GM23338 (cell line): Measurements from ENCODE around the gene FBF1. TPM values are rescaled to one million over a fixed set of nuclear protein-coding genes. Genes with fewer than 3 reads are reported as not detected.

Experiments
- ATAC-seq: fragments of 200-7000 bp; cut with Tn5 transposase; 3 replicates; pipeline ENCODE4 v1.9.1; 2020
- DNase-seq: peaks from one replicate; pipeline ENCODE4 v3.0.0-alpha.2; 2015; ENCODE audit warnings: low spot score
- H2AFZ ChIP-seq: fragments of 200-600 bp; sonication (generic); 2 replicates; pipeline ENCODE4 v1.8.0; 2016; ENCODE audit warnings: antibody characterized with exemption, mild to moderate bottlenecking, moderate library complexity
- H3F3A ChIP-seq: fragments of 200-600 bp; sonication (generic); replicated peaks from 2 replicates; pipeline ENCODE4 v1.8.0; 2017; ENCODE audit warnings: antibody characterized with exemption, mixed run types, low read depth
- H3K27ac ChIP-seq: fragments of 200-600 bp; sonication (generic); 2 replicates; pipeline ENCODE4 v1.6.1; 2016; ENCODE audit warnings: low read depth
- H3K27me3 ChIP-seq: fragments of 200-600 bp; sonication (generic); 2 replicates; pipeline ENCODE4 v1.8.0; 2016; ENCODE audit warnings: mild to moderate bottlenecking, mixed run types, moderate library complexity; ENCODE audit not compliant: insufficient read depth
- H3K36me3 ChIP-seq: fragments of 200-600 bp; sonication (generic); 2 replicates; pipeline ENCODE4 v1.8.0; 2016; ENCODE audit warnings: mild to moderate bottlenecking; ENCODE audit not compliant: insufficient read depth
- H3K4me1 ChIP-seq: fragments of 200-600 bp; sonication (generic); 2 replicates; pipeline ENCODE4 v1.8.0; 2016; ENCODE audit warnings: mild to moderate bottlenecking, moderate library complexity; ENCODE audit not compliant: insufficient read depth
- H3K4me2 ChIP-seq: fragments of 200-600 bp; sonication (generic); 2 replicates; pipeline ENCODE4 v1.7.1; 2017; ENCODE audit warnings: mixed run types
- H3K4me3 ChIP-seq: fragments of 200-600 bp; sonication (generic); 2 replicates; pipeline ENCODE4 v1.6.1; 2016; ENCODE audit warnings: mixed run types
- H3K79me2 ChIP-seq: fragments of 200-600 bp; sonication (generic); replicated peaks from 2 replicates; pipeline ENCODE4 v1.8.0; 2017; ENCODE audit warnings: mild to moderate bottlenecking; ENCODE audit not compliant: insufficient read depth
- H3K9me2 ChIP-seq: fragments of 200-600 bp; sonication (generic); 2 replicates; pipeline ENCODE4 v1.8.0; 2017; ENCODE audit not compliant: insufficient read depth
- H4K20me1 ChIP-seq: fragments of 200-600 bp; sonication (generic); replicated peaks from 2 replicates; pipeline ENCODE4 v1.8.0; 2017; ENCODE audit warnings: mild to moderate bottlenecking; ENCODE audit not compliant: insufficient read depth
- H3K27ac Mint-ChIP-seq: 2 replicates; pipeline ENCODE4 v1.8.0; 2020; ENCODE audit warnings: inconsistent platforms, mild to moderate bottlenecking, moderate library complexity, mixed read lengths
- H3K27me3 Mint-ChIP-seq: 3 replicates; pipeline ENCODE4 v1.8.0; 2022; ENCODE audit warnings: low read depth, mild to moderate bottlenecking, moderate library complexity, mixed read lengths, inconsistent platforms; ENCODE audit not compliant: insufficient read depth, poor library complexity
- H3K36me3 Mint-ChIP-seq: 3 replicates; pipeline ENCODE4 v1.8.0; 2021; ENCODE audit warnings: low read depth, mild to moderate bottlenecking, inconsistent platforms, moderate library complexity, mixed read lengths
- H3K4me1 Mint-ChIP-seq: 3 replicates; pipeline ENCODE4 v1.8.0; 2020; ENCODE audit warnings: mild to moderate bottlenecking, inconsistent platforms, mixed read lengths
- H3K4me3 Mint-ChIP-seq: 3 replicates; pipeline ENCODE4 v1.8.0; 2021; ENCODE audit warnings: moderate library complexity, mild to moderate bottlenecking, inconsistent platforms, mixed read lengths
- H3K9me3 Mint-ChIP-seq: 3 replicates; pipeline ENCODE4 v1.8.0; 2020; ENCODE audit warnings: moderate library complexity, mild to moderate bottlenecking, inconsistent platforms, mixed read lengths
- CREB1 ChIP-seq: fragments of 250-450 bp; sonication (Bioruptor Pico); IDR thresholded peaks from 2 replicates; pipeline ENCODE4 v1.5.0; 2020; ENCODE audit warnings: low read depth, mild to moderate bottlenecking, moderate library complexity
- CTCF ChIP-seq, 2 experiments: fragments of 200-600 bp in 1 of 2; sonication (generic) in 1 of 2; conservative IDR thresholded peaks; 2 replicates each; pipeline versions ENCODE4 v1.5.1 to v1.6.1; 2016 to 2017; ENCODE audit warnings: antibody characterized with exemption in 2 of 2, low read depth in 2 of 2, mild to moderate bottlenecking in 2 of 2, moderate library complexity in 1 of 2
- ETS1 ChIP-seq: IDR thresholded peaks from 2 replicates; pipeline ENCODE4 v1.6.1; 2016; ENCODE audit warnings: antibody characterized with exemption
- NANOG ChIP-seq: IDR thresholded peaks from 2 replicates; pipeline ENCODE4 v1.6.1; 2016; ENCODE audit warnings: antibody characterized with exemption, borderline replicate concordance
- REST ChIP-seq: IDR thresholded peaks from one replicate; pipeline ENCODE4 v1.6.1; 2018; ENCODE audit warnings: antibody characterized with exemption; ENCODE audit not compliant: unreplicated experiment
- STAT1 ChIP-seq: IDR thresholded peaks from one replicate; pipeline ENCODE4 v1.6.1; 2016; ENCODE audit warnings: antibody characterized with exemption; ENCODE audit not compliant: unreplicated experiment
- ZNF114 ChIP-seq: fragments of 250-450 bp; sonication (Bioruptor Pico); IDR thresholded peaks from 2 replicates; pipeline ENCODE4 v1.5.0; 2020; ENCODE audit warnings: mild to moderate bottlenecking, moderate library complexity
- ZNF331 ChIP-seq: fragments of 250-450 bp; sonication (Bioruptor Pico); IDR thresholded peaks from 2 replicates; pipeline ENCODE4 v1.5.0; 2020; ENCODE audit warnings: low read depth, mild to moderate bottlenecking, moderate library complexity
- polyA plus RNA-seq: library from polyadenylated mRNA; unstranded; fragments of >200 nt; fragmentation: Nextera tagmentation; extraction: Ambion mirVana; gene quantifications from 2 replicates; pipeline ENCODE4 v1.2.1, GENCODE V29; 2016
- total RNA-seq: library from RNA; depleted of rRNA; stranded (reverse); fragments of >200 nt; shearing (Covaris generic); gene quantifications from 2 replicates; pipeline ENCODE4 v1.2.3, GENCODE V29; 2014

The FBF1 gene
- total and polyA plus RNA-seq, 2 experiments from 2014 or later = 8.8 to 11.8 TPM

GRCh38 chr17:75895370-75896155, 45.3 kb downstream of the FBF1 start:
- Histone ChIP-seq H4K20me1 (no peaks in the 10 kb centered on the region; the same call in 1 of the 2 replicates), H3K4me3 (peak overlapping the region; percentile 78), H3K27me3 (no peaks in the 10 kb centered on the region), H2AFZ (no peak overlapping the region), H3K4me2 (peak overlapping the region; percentile 92), H3K36me3 (peaks cover 9% of the 10 kb centered on the region; the same call in 1 of the 2 replicates), H3K79me2 (peaks cover 18% of the 10 kb centered on the region), H3K9me2 (no peaks in the 10 kb centered on the region), H3K4me1 (peaks cover 18% of the 10 kb centered on the region; the same call in 1 of the 2 replicates), H3F3A (peaks cover 24% of the 10 kb centered on the region), H3K27ac (no peak overlapping the region)
- H3K27ac Mint-ChIP-seq = peak overlapping the region; percentile 80
- H3K36me3 Mint-ChIP-seq = peaks cover 37% of the 10 kb centered on the region
- no peaks in the 10 kb centered on the region for H3K9me3 Mint-ChIP-seq
- H3K4me1 Mint-ChIP-seq = peaks cover 26% of the 10 kb centered on the region
- TF ChIP-seq ZNF331 (CRISPR knock-in tag) (no peak), CTCF (conservative IDR thresholded peaks at IDR 0.05; ENCODE audit: low read depth in 2 of 2) (peak; percentile 40 to 48; a peak in 3 of 4 replicates)
- peak; percentile 47 for ATAC-seq
- peak overlapping the region; percentile 83 for H3K4me3 Mint-ChIP-seq
- peak; percentile 83 for DNase-seq
- H3K27me3 Mint-ChIP-seq = peaks cover 13% of the 10 kb centered on the region

GRCh38 chr17:75894049-75894733, 46.7 kb downstream of the FBF1 start:
- no peak overlapping the region for H3K4me3 ChIP-seq
- Mint-ChIP-seq H3K27me3 (peaks cover 15% of the 10 kb centered on the region), H3K4me3 (peak overlapping the region; percentile 8), H3K4me1 (peaks cover 26% of the 10 kb centered on the region), H3K36me3 (peaks cover 36% of the 10 kb centered on the region), H3K27ac (peak overlapping the region; percentile 19; the same call in 1 of the 2 replicates), H3K9me3 (no peaks in the 10 kb centered on the region)
- H4K20me1 ChIP-seq = no peaks in the 10 kb centered on the region; the same call in 1 of the 2 replicates
- no peak overlapping the region for H2AFZ ChIP-seq
- peak overlapping the region; percentile 92; the same call in 1 of the 2 replicates for H3K4me2 ChIP-seq
- H3F3A ChIP-seq = peaks cover 32% of the 10 kb centered on the region
- peaks cover 18% of the 10 kb centered on the region for H3K79me2 ChIP-seq
- peaks cover 18% of the 10 kb centered on the region; the same call in 1 of the 2 replicates for H3K4me1 ChIP-seq
- ATAC-seq (peak; percentile 9), DNase-seq (peak; percentile 68)
- H3K36me3 ChIP-seq = no peaks in the 10 kb centered on the region
- no peaks in the 10 kb centered on the region for H3K9me2 ChIP-seq
- no peaks in the 10 kb centered on the region for H3K27me3 ChIP-seq
- peak overlapping the region; percentile 59; the same call in 1 of the 2 replicates for H3K27ac ChIP-seq
- TF ChIP-seq ZNF114 (CRISPR knock-in tag) (no peak), NANOG (no peak), CREB1 (CRISPR knock-in tag) (no peak), ZNF331 (CRISPR knock-in tag) (no peak), CTCF (conservative IDR thresholded peaks at IDR 0.05; ENCODE audit: low read depth in 2 of 2) (no peak), ETS1 (no peak), STAT1 (no peak), REST (no peak)
